Rectal smooth muscle tissue (tissue), 1 donor: ENCODE measurements around the gene RAB19.
"Not testable (repeated sequence)": the region's sequence is repeated elsewhere in the genome, so short reads cannot be mapped to it uniquely, and the experiment has no call there.

Experiments
- H3K27ac ChIP-seq: one replicate; pipeline ENCODE4 v1.7.0; 2013; ENCODE audit warnings: low read depth, low read length, inconsistent platforms
- H3K27me3 ChIP-seq: one replicate; pipeline ENCODE4 v1.7.0; 2013; ENCODE audit warnings: low read length; ENCODE audit not compliant: control insufficient read depth, insufficient read depth
- H3K36me3 ChIP-seq: one replicate; pipeline ENCODE4 v1.7.0; 2013; ENCODE audit warnings: low read length; ENCODE audit not compliant: control insufficient read depth, insufficient read depth
- H3K4me1 ChIP-seq: one replicate; pipeline ENCODE4 v1.7.0; 2013; ENCODE audit warnings: low read length; ENCODE audit not compliant: control insufficient read depth, insufficient read depth
- H3K4me3 ChIP-seq: one replicate; pipeline ENCODE4 v1.7.0; 2013; ENCODE audit warnings: low read length
- H3K9ac ChIP-seq: one replicate; pipeline ENCODE4 v1.7.0; 2013; ENCODE audit warnings: low read length

RAB19 gene

DNA sequence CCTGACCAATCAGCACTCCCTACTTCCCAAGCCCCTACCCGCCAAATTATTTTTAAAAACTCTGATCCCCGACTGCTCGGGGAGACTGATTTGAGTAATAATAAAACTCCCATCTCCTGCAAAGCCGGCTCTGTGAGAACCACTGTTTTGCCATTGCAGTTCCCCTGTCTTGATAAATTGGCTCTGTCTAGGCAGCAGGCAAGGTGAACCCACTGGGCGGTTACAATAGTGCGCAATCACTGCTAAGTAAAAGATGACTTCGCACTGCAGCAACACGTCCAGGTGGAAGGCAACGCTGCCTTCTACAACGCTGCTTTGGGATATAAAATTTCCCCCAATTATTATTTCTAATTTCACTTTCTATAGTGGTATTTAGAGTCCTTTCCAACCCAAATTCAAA is 14.4 kb upstream of the RAB19 start:
- no peak overlapping the region for H3K27ac ChIP-seq

DNA sequence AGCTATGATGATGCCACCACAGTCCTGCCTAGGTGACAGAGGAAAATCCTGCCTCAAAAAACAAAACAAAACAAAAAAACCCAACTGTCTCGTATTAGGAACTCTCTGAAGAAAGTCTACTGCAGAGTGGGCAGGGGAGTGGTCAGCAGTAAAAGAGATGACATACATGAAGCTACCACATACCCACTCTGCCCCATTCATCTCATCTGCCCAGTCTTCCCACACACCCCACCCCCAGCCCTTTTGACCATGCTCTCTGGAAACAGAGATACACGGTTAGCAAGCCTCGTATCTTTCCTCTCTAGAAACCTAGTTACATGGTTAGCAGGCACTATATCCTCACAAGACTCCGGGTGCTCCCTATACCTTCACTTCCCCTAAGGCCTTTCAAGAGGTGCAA is 13.8 kb upstream of the RAB19 start:
- H3K4me3 ChIP-seq: no peak overlapping the region
- H3K27me3 ChIP-seq: no peaks in the 10 kb centered on the region
- H3K36me3 ChIP-seq: no peaks in the 10 kb centered on the region
- no peaks in the 10 kb centered on the region for H3K4me1 ChIP-seq
- H3K9ac ChIP-seq: no peak overlapping the region
- no peak overlapping the region for H3K27ac ChIP-seq

More for the DNA sequence above, 14.4 kb upstream of the RAB19 start:
- no peaks in the 10 kb centered on the region for H3K36me3 ChIP-seq
- no peak overlapping the region for H3K4me3 ChIP-seq
- H3K9ac ChIP-seq: no peak overlapping the region
- no peaks in the 10 kb centered on the region for H3K4me1 ChIP-seq
- H3K27me3 ChIP-seq: no peaks in the 10 kb centered on the region

DNA sequence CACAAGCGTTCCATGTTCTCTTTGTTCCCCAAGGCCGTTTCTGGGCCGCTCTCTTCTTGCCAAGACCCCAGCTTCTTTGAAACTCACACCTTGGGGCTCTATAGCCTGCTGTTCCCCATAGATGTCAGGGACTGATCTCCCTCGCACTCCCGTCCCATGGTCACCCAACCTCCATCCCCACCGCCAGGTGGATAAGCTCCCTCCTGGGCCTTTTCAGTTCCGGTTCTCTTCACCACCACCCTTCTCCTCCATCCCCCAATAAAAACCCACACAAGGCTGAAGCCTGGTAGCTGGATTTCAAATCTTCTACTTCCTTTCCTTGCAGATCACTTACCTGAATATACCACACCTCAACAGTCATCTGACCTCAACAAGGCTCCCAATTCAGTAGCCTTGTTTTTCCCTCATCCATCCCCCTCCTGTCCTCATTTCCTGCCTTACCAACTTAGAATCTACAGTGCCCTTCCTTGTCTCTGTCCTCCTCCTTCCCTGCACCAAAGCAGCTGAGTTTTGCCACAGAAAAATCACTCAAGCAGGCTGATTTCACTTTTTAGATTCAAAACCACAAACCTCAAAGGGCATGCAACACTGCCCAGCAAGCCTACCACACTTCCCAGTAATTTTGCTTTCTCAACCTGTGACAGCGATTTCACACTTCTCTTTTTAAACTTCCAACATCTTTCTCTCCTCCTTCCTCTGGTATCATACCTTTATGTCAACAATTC is 13.2 kb upstream of the RAB19 start:
- no peak overlapping the region for H3K27ac ChIP-seq
- no peaks in the 10 kb centered on the region for H3K4me1 ChIP-seq
- no peaks in the 10 kb centered on the region for H3K36me3 ChIP-seq
- no peak overlapping the region for H3K4me3 ChIP-seq
- no peaks in the 10 kb centered on the region for H3K27me3 ChIP-seq
- H3K9ac ChIP-seq: no peak overlapping the region

DNA sequence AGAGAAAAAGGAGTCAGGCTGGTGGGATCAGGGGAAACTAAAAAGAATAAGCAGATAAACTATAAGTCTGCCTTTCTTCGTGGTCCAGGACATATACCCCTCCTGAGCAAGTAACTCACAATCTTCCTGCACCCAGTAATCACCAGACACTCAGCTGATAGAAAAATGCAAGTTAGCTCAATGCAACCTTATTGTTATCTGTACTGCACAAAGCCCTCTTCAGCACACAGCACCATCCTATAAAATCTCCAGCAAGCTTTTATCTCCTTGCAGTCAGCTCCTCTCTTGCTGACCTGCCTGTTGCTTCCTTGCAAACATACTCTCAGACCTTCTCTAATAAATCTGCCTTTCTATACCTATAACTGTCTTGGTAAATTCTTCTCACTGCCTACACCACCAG is 12.2 kb upstream of the RAB19 start:
- Histone ChIP-seq H3K27ac (no peak overlapping the region), H3K36me3 (no peaks in the 10 kb centered on the region), H3K9ac (no peak overlapping the region), H3K4me1 (no peaks in the 10 kb centered on the region), H3K27me3 (no peaks in the 10 kb centered on the region), H3K4me3 (no peak overlapping the region)

DNA sequence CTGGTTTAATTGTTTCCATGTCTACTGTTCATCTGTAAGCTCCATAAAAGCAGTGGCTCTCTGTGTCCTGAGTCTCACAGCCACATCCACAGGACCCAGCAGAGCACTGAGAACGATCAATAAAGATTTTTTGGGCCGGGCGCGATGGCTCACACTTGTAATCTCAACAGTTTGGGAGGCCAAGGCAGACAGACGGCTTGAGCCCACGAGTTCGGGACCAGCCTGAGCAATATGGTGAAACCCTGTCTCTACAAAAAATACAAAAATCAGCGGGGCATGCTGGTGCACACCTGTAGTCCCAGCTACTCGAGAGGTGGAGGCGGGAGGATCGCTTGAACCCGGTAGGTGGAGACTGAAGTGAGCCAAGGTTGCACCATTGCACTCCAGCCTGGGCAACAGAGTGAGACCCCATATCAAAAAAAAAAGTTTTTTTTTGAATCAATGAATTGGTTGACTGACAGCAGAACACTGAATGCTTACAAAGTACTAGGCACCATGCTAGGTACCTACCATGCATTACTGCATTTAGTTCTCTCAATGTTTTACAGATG is 10.0 kb upstream of the RAB19 start:
- Histone ChIP-seq H3K4me1 (peaks cover 2% of the 10 kb centered on the region), H3K9ac (no peak overlapping the region), H3K36me3 (no peaks in the 10 kb centered on the region), H3K27me3 (no peaks in the 10 kb centered on the region), H3K27ac (no peak overlapping the region), H3K4me3 (no peak overlapping the region)

DNA sequence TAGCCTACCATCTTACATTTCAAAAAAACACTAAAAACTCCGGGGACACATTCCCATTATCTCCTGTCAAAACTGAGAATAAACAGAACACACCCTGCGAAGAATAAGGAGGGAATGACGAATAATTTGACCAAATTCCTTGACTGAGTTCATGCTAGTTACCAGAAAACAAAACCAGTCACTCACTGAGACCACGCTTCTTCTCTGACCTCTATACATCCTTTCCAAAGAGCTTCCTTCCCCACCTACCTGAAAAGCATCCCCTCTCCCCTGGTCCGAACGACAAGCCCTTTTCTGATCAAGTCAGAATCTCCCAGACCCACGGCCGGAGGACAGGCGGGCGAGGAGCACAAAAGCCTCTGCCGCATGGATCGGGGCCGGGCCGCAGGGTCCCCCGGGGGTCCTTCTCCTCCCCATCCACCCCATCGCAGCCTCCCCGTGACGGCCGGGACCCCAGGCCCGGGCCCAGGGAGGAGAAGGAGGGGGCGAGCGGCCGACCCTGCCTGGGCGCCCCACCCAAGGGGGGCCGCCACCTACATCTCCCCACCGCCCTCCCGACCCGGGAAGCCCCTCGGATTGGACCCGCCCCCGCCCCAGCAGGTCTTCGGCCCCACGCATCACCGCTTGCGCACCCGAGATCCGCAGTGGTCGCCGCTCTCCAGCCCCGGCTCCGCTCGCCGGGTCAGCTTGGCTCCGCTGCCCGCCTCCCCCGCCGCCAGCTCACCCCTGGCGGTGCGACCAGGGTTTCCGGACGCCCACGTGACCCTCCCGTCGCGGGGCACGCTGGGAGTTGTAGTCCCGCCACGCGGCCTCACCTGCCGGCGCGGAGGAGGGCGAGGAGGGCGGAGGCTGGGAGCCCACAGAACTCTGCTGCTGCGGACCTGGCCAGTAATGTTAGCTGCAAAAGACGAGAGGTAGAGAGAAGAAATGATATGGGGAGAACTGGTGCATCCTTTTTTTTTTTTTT is 5.8 kb upstream of the RAB19 start, which contains the start of gene SLC37A3:
Gene SLC37A3 (minus strand): TSS at position 747 of the 967 bp plus-strand sequence. CDS start 16,004 bp downstream, outside the sequence.
- Histone ChIP-seq H3K27me3 (no peaks in the 10 kb centered on the region), H3K36me3 (no peaks in the 10 kb centered on the region), H3K4me1 (peaks cover 2% of the 10 kb centered on the region), H3K4me3 (peak within 1 kb of the TSS; percentile 77), H3K9ac (peak within 1 kb of the TSS; percentile 35), H3K27ac (peak within 1 kb of the TSS; percentile 88)

DNA sequence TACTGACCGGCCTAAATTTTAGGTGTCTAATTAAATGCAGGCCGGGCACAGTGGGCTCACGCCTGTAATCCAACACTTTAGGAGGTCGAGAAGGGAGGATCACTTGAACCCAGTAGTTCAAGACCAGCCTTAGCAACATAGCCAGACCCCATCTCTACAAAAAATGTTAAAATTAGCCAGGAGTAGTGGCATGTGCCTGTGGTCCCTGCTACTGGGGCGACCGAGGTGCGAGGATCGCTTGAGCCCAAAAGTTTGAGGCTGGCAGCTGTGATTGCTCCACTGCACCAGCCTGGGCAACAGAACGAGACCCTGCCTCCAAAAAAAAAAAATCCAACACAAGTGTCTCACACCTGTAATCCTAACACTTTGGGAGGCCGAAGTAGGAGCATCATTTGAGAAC is 5.0 kb upstream of the RAB19 start:
- Histone ChIP-seq H3K4me1 (peaks cover 2% of the 10 kb centered on the region), H3K9ac (no peak overlapping the region), H3K27me3 (no peaks in the 10 kb centered on the region), H3K4me3 (peak overlapping the region; percentile 77), H3K27ac (no peak overlapping the region), H3K36me3 (no peaks in the 10 kb centered on the region)

DNA sequence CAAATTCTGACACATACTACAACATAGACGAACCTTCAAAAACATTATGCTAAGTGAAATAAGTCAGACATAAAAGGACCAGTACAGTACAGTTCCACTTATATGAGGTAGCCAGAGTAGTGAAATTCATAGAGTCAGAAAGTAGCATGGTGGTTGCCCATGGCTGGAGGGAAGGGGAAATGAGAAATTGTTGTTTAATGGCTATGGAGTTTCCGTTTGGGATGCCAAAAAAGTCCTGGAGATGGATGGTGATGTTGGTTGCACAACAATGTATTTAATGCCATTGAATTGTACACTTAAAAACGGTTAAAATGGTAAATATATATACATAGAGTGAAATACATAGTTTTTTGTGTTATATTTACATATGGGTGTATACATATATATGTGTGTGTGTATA is 3.5 kb upstream of the RAB19 start:
- Histone ChIP-seq H3K4me3 (no peak overlapping the region), H3K27me3 (no peaks in the 10 kb centered on the region), H3K9ac (no peak overlapping the region), H3K27ac (no peak overlapping the region), H3K4me1 (peaks cover 2% of the 10 kb centered on the region), H3K36me3 (no peaks in the 10 kb centered on the region)

DNA sequence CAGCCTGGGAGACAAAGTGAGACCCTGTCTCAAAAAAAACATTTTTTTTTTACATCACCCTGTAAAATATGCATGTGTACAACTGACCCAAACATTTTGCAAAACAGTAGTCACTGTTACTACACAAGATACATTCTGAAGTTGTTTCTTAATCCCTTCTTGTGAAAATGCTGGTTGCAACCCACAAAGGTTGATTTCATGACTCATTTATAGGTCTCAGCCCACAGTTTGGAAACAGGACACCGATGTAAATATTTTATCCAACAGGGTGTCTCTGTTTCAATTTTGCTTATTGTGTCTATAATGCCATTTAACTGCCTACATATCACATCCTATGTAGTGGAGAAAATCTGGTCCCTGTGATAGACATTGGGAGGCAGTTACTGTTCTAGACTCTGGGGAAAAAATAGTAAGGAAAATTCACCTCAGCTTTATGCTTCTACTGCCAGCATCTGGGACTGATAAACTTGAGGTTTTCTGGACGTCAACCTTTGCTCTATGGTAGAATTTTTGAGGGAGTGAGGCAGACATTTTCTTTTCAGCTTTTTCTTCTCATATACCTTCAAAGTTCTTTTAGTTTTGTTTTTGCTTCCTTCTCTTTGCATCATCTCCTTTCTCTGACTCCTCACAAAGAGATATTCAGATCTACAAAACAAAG is 1.6 kb upstream of the RAB19 start:
- Histone ChIP-seq H3K27me3 (no peaks in the 10 kb centered on the region), H3K9ac (no peak overlapping the region), H3K36me3 (no peaks in the 10 kb centered on the region), H3K27ac (no peak overlapping the region), H3K4me3 (no peak overlapping the region), H3K4me1 (peaks cover 2% of the 10 kb centered on the region)

DNA sequence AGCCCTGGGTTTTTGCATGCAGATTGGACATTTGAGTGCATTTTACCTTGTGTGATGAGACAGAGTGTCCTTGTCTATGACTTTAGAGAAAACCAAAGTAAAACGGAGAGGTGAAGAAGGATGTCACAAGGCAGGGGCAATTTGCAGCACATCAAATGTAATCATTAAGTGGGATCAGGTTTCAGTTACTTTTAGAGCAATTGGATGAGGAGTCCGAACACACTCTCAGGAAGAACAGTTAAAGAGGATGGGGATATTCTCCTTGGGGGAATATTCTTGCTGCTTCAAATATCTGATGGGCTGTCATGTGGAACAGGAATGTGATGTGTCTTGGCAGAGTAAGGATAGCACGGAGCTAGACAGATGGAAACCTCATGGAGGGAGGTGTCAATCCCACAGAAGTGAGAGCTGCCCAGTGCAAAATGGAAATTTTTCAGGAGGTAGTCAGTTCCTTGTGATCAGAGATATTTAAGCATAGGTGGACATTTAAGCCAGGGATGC is 757 bp downstream of the RAB19 start:
- no peaks in the 10 kb centered on the region for H3K4me1 ChIP-seq
- H3K27me3 ChIP-seq: no peaks in the 10 kb centered on the region
- H3K36me3 ChIP-seq: peaks cover 3% of the 10 kb centered on the region
- H3K9ac ChIP-seq: no peak overlapping the region
- H3K4me3 ChIP-seq: peak overlapping the region; percentile 32
- H3K27ac ChIP-seq: no peak overlapping the region

DNA sequence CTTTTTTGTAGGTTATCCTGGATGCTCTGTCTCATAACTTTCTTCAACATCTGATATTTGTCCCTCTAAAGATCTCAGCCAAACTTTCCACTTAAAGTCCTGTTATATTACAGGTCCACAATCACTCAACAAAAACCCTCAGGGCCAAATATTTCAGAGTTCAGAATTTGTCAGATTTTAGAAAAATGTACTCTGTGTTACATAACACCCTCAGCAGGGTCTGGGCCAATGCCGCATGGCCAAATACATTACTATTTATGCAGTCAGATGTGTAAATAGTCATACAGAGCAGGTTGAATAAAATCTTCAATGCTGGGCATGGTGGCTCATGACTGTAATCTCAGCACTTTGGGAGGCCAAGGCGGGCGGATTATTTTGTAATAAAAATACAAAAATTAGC is 11.5 kb downstream of the RAB19 start:
- H3K27me3 ChIP-seq: no peaks in the 10 kb centered on the region
- H3K4me1 ChIP-seq: no peaks in the 10 kb centered on the region
- H3K9ac ChIP-seq: no peak overlapping the region
- H3K36me3 ChIP-seq: no peaks in the 10 kb centered on the region
- H3K27ac ChIP-seq: no peak overlapping the region
- no peak overlapping the region for H3K4me3 ChIP-seq

DNA sequence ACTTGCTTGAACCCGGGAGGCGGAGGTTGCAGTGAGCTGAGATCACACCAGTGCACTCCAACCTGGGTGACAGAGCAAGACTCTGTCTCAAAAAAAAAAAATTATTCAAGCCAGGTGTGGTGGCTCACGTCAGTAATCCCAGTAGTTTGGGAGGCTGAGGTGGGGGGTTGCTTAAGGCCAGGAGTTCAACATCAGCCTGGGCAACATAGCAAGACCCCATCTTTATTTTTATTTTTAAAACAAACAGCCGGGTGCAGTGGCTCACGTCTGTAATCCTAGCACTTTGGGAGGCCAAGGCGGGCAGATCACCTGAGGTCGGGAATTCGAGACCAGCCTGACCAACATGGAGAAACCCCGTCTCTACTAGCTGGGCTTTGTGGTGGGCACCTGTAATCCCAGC is 12.0 kb downstream of the RAB19 start:
- H3K36me3 ChIP-seq, H3K9ac ChIP-seq, H3K4me3 ChIP-seq, H3K4me1 ChIP-seq, H3K27me3 ChIP-seq, H3K27ac ChIP-seq: not testable (repeated sequence)
